ENCODE results near the gene MAN2B2. TPM values are rescaled to one million over a fixed set of nuclear protein-coding genes. Genes with fewer than 3 reads are reported as not detected.

The MAN2B2 gene
- total and polyA plus RNA-seq, 2 of the 4 experiments (the other 2 are of a cell fraction) = 13.4 to 34.1 TPM

DNA sequence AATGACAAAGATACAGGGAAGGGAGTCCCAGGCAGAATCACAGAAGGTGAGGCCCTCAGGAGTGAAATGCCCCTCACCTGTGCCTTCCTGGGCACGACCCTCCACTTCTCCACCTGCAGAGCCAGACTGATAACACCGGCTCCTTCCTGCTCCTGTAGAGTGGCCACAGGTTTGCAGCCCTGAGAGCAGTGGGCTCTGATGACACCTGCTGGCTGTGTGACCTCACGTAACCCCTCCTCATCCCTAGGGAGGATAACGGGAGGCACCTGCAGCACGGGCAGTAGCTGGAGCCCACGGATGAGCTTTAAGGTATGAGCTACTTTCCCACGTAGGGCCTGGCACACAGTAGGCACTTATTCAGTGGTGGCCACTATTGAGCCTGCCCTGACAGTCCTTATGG, 25.5 kb upstream of the MAN2B2 start (continued):
- no peak for TF ChIP-seq CHD1 (IDR thresholded peaks at IDR 0.05; ENCODE audit: low read depth, low read length)

DNA sequence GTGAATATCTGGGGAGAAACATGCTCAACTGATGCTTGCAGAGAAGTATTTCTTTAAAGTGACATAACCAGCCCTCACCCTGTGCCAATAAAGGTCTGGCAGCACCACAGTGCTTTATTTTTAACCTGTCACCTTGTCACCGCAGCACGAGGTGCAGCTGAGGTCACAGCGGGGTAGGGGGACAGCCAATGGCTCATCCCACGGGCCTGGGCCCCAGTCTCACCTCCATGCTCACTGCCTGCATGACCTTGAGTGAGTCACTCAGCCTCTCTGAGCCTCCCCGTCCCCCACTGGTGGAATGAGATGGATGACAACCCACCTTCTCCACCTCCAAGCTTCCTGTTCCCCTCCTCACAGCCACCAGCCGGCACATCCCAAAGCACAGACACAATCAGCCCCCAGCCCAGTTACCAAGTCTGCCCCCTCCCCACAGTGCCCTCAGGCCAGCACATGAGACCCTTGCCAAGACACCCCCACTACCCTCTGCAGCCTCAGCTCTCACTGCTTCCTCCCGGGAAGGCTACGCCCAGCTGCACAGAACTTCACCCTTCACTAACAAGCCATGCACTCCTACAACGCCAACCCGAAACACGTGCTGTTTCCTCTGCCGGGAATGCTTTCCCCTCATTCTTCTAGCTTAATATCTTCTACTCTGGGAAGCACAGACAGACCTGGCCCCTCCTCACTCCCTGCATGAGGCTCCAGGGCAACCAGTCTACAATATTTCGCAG, 24.9 kb upstream of the MAN2B2 start:
- Histone ChIP-seq H2BK20ac (ENCODE audit: low read depth, low read length) (no peak overlapping the region), H2AFZ (replicated peaks; ENCODE audit: low read length, poor library complexity) (no peak overlapping the region), H2BK15ac (ENCODE audit: low read depth, low read length) (no peak overlapping the region), H2BK120ac (ENCODE audit: low read depth, low read length) (no peak overlapping the region), H3K14ac (replicated peaks; ENCODE audit: low read depth, low read length) (no peak overlapping the region), H4K8ac (ENCODE audit: low read depth in 2 of 2, low read length in 2 of 2) (no peak overlapping the region), H3K4me3 (ENCODE audit: insufficient read depth, low read depth, low read length) (no peak overlapping the region), H4K91ac (ENCODE audit: insufficient read depth, low read depth, low read length) (no peak overlapping the region), H3K4me1 (ENCODE audit: control insufficient read depth, insufficient read depth, low read length) (no peaks in the 10 kb centered on the region), H3K9me3 (ENCODE audit: control insufficient read depth, insufficient read depth, low read length) (peaks cover 3% of the 10 kb centered on the region), H3K18ac (ENCODE audit: low read depth, low read length) (no peak overlapping the region), H3K23ac (ENCODE audit: low read depth, low read length) (no peak overlapping the region), H2AK9ac (replicated peaks; ENCODE audit: low read depth, low read length, poor library complexity) (no peak overlapping the region), H3K9ac (ENCODE audit: low read depth, low read length) (no peak overlapping the region), H4K5ac (ENCODE audit: low read depth, low read length) (no peak overlapping the region), H2BK5ac (ENCODE audit: low read depth, low read length, poor library complexity, severe bottlenecking) (no peak overlapping the region), H3K27me3 (ENCODE audit: control insufficient read depth, insufficient read depth, low read length) (peaks cover 9% of the 10 kb centered on the region), H4K20me1 (ENCODE audit: insufficient read depth, low read length) (no peaks in the 10 kb centered on the region), H3K27ac (ENCODE audit: insufficient read depth, low read length) (no peak overlapping the region), H3K36me3 (ENCODE audit: control insufficient read depth, insufficient read depth, low read length) (no peaks in the 10 kb centered on the region), H3K4ac (ENCODE audit: low read depth, low read length) (no peak overlapping the region), H3K56ac (ENCODE audit: extremely low read depth, insufficient read depth, low read length) (no peak overlapping the region), H2AK5ac (ENCODE audit: low read depth, low read length) (no peak overlapping the region), H3K9me1 (ENCODE audit: insufficient read depth, low read length) (no peaks in the 10 kb centered on the region), H3K4me2 (ENCODE audit: low read depth, low read length) (no peak overlapping the region), H3K79me1 (ENCODE audit: low read depth in 1 of 2, low read length in 2 of 2) (no peaks in the 10 kb centered on the region)
- CTCF ChIA-PET = no interaction called here
- DNase-seq = no peak
- intact Hi-C loops (cut with micrococcal nuclease) (no loop called here), in situ Hi-C loops (cut with MboI; ENCODE audit: low sequenced_read_pairs) (loop anchor here (10.0 kb wide), 1 partner anchor 295 kb away; no protein-coding TSS in a partner anchor), dilution Hi-C loops (cut with HindIII; ENCODE audit: low sequenced_read_pairs, unreplicated experiment) (no loop called here)
- whole genome bisulfite sequencing, 2 experiments (ENCODE audit: extremely low coverage in 2 of 2, insufficient read length in 1 of 2) = 44% methylated on average over 6 of the region's 13 CpGs; no CpG with 5 or more reads in 1 of the 2 experiments
- BruUV-seq (replicated peaks) = no TSS peak
- POLR2A ChIA-PET (ENCODE audit: unreplicated experiment) = no interaction called here
- ATAC-seq (ENCODE audit: low read depth) = no peak
- no peak for TF ChIP-seq BHLHE40 (IDR thresholded peaks at IDR 0.05; ENCODE audit: low read depth, low read length)
- no peak for TF ChIP-seq CEBPB (IDR thresholded peaks at IDR 0.05; ENCODE audit: low read depth, low read length)
- TF ChIP-seq, protein P1, sequence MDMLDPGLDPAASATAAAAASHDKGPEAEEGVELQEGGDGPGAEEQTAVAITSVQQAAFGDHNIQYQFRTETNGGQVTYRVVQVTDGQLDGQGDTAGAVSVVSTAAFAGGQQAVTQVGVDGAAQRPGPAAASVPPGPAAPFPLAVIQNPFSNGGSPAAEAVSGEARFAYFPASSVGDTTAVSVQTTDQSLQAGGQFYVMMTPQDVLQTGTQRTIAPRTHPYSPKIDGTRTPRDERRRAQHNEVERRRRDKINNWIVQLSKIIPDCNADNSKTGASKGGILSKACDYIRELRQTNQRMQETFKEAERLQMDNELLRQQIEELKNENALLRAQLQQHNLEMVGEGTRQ (IDR thresholded peaks at IDR 0.05; ENCODE audit: low read depth, low read length) = no peak
- TF ChIP-seq, protein P2, sequence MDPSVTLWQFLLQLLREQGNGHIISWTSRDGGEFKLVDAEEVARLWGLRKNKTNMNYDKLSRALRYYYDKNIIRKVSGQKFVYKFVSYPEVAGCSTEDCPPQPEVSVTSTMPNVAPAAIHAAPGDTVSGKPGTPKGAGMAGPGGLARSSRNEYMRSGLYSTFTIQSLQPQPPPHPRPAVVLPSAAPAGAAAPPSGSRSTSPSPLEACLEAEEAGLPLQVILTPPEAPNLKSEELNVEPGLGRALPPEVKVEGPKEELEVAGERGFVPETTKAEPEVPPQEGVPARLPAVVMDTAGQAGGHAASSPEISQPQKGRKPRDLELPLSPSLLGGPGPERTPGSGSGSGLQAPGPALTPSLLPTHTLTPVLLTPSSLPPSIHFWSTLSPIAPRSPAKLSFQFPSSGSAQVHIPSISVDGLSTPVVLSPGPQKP (IDR thresholded peaks at IDR 0.05; ENCODE audit: borderline replicate concordance, low read depth, low read length) = no peak
- no peak for TF ChIP-seq NFE2L2 (IDR thresholded peaks at IDR 0.05; ENCODE audit: low read depth, low read length)
- TF ChIP-seq RAD21 (IDR thresholded peaks at IDR 0.05; ENCODE audit: low read length) = no peak
- TF ChIP-seq, protein P3, sequence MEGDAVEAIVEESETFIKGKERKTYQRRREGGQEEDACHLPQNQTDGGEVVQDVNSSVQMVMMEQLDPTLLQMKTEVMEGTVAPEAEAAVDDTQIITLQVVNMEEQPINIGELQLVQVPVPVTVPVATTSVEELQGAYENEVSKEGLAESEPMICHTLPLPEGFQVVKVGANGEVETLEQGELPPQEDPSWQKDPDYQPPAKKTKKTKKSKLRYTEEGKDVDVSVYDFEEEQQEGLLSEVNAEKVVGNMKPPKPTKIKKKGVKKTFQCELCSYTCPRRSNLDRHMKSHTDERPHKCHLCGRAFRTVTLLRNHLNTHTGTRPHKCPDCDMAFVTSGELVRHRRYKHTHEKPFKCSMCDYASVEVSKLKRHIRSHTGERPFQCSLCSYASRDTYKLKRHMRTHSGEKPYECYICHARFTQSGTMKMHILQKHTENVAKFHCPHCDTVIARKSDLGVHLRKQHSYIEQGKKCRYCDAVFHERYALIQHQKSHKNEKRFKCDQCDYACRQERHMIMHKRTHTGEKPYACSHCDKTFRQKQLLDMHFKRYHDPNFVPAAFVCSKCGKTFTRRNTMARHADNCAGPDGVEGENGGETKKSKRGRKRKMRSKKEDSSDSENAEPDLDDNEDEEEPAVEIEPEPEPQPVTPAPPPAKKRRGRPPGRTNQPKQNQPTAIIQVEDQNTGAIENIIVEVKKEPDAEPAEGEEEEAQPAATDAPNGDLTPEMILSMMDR (conservative IDR thresholded peaks at IDR 0.05; ENCODE audit: low read depth, low read length) = no peak
- TF ChIP-seq RCOR1 (IDR thresholded peaks at IDR 0.05; ENCODE audit: insufficient replicate concordance, low read length) = no peak
- no peak for TF ChIP-seq RFX5 (IDR thresholded peaks at IDR 0.05; ENCODE audit: low read depth, low read length)
- no peak for TF ChIP-seq MAFK (IDR thresholded peaks at IDR 0.05; ENCODE audit: low read depth, low read length)
- TF ChIP-seq MXI1 (IDR thresholded peaks at IDR 0.05; ENCODE audit: borderline replicate concordance, low read depth, low read length) = no peak
- no peak for TF ChIP-seq CHD1 (IDR thresholded peaks at IDR 0.05; ENCODE audit: low read depth, low read length)
- TF ChIP-seq SMC3 (IDR thresholded peaks at IDR 0.05; ENCODE audit: low read depth, low read length) = no peak

Measured in IMR-90 (cell line).